Ovary (tissue), 3 donors: ENCODE measurements around the gene MPP4.

Experiments
- EP300 ChIP-seq: sonication (generic); formaldehyde crosslinking; IDR thresholded peaks from one replicate; pipeline ENCODE4 v1.6.1; 2017; ENCODE audit warnings: antibody characterized with exemption
- TF ChIP-seq, protein P1 (sequence below), 3 donors: fragments of 450-650 bp in 2 of 3; fragments of 200-600 bp in 1 of 3; IDR thresholded peaks; one replicate each; pipeline versions ENCODE4 v1.5.1 to v1.8.0; 2016 to 2022; ENCODE audit warnings: antibody characterized with exemption in 3 of 3, mild to moderate bottlenecking in 1 of 3
- donor health status: DM: no; HTN: no; CAD: no.

DNA sequence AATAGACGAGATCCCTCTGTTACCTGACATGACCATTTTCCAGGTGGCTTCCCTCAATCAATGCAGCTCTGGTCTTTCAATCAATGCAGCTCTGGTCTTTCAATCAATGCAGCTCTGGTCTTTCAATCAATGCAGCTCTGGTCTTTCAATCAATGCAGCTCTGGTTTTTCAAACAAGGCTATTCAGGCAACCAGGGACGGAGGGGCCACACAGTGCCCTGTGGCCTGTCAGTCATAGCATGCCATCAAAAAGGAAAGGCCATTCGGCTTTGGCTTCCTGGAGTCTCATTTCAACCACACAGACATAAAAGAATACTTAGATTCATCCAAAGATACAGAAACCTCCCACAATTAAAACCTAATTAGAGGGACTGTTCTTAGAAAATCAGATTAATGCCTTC is 13.3 kb downstream of the MPP4 start:
- TF ChIP-seq, protein P1, sequence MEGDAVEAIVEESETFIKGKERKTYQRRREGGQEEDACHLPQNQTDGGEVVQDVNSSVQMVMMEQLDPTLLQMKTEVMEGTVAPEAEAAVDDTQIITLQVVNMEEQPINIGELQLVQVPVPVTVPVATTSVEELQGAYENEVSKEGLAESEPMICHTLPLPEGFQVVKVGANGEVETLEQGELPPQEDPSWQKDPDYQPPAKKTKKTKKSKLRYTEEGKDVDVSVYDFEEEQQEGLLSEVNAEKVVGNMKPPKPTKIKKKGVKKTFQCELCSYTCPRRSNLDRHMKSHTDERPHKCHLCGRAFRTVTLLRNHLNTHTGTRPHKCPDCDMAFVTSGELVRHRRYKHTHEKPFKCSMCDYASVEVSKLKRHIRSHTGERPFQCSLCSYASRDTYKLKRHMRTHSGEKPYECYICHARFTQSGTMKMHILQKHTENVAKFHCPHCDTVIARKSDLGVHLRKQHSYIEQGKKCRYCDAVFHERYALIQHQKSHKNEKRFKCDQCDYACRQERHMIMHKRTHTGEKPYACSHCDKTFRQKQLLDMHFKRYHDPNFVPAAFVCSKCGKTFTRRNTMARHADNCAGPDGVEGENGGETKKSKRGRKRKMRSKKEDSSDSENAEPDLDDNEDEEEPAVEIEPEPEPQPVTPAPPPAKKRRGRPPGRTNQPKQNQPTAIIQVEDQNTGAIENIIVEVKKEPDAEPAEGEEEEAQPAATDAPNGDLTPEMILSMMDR (IDR thresholded peaks at IDR 0.05) = no peak
- TF ChIP-seq EP300 = no peak
